ENCODE results near the gene GSTM5.

GSTM5 gene

GRCh38 chr1:109721042-109721441 is 9.0 kb downstream of the GSTM5 start:
- H3K4me3 ChIP-seq (ENCODE audit: low read length) = no peak overlapping the region
- no peaks in the 10 kb centered on the region for H3K27me3 ChIP-seq (ENCODE audit: control insufficient read depth, insufficient read depth, low read length)
- H3K9ac ChIP-seq (ENCODE audit: low read length) = no peak overlapping the region
- H3K36me3 ChIP-seq (ENCODE audit: control insufficient read depth, low read depth, low read length) = no peaks in the 10 kb centered on the region
- no peaks in the 10 kb centered on the region for H3K4me1 ChIP-seq (ENCODE audit: control insufficient read depth, low read depth, low read length)
- H3K27ac ChIP-seq (ENCODE audit: low read length) = no peak overlapping the region
- H3K9me3 ChIP-seq (ENCODE audit: control insufficient read depth, low read depth, low read length) = no peaks in the 10 kb centered on the region

- H3K27ac ChIP-seq (ENCODE audit: low read length) = no peak overlapping the region
- peaks cover 4% of the 10 kb centered on the region for H3K4me1 ChIP-seq (ENCODE audit: control insufficient read depth, low read depth, low read length)
- H3K36me3 ChIP-seq (ENCODE audit: control insufficient read depth, low read depth, low read length) = no peaks in the 10 kb centered on the region
- no peaks in the 10 kb centered on the region for H3K9me3 ChIP-seq (ENCODE audit: control insufficient read depth, low read depth, low read length)
- no peak overlapping the region for H3K4me3 ChIP-seq (ENCODE audit: low read length)
- no peak overlapping the region for H3K9ac ChIP-seq (ENCODE audit: low read length)
- H3K27me3 ChIP-seq (ENCODE audit: control insufficient read depth, insufficient read depth, low read length) = no peaks in the 10 kb centered on the region
Observed at GRCh38 chr1:109721971-109722370, 9.9 kb downstream of the GSTM5 start.

- Histone ChIP-seq H3K27ac (ENCODE audit: low read length) (no peak overlapping the region), H3K4me3 (ENCODE audit: low read length) (no peak overlapping the region), H3K9me3 (ENCODE audit: control insufficient read depth, low read depth, low read length) (no peaks in the 10 kb centered on the region), H3K4me1 (ENCODE audit: control insufficient read depth, low read depth, low read length) (peaks cover 9% of the 10 kb centered on the region), H3K9ac (ENCODE audit: low read length) (no peak overlapping the region), H3K27me3 (ENCODE audit: control insufficient read depth, insufficient read depth, low read length) (no peaks in the 10 kb centered on the region), H3K36me3 (ENCODE audit: control insufficient read depth, low read depth, low read length) (no peaks in the 10 kb centered on the region)
Observed at GRCh38 chr1:109722908-109723691, 11.0 kb downstream of the GSTM5 start.

GRCh38 chr1:109724933-109725332 is 12.9 kb downstream of the GSTM5 start:
- Histone ChIP-seq H3K27me3 (ENCODE audit: control insufficient read depth, insufficient read depth, low read length) (no peaks in the 10 kb centered on the region), H3K36me3 (ENCODE audit: control insufficient read depth, low read depth, low read length) (no peaks in the 10 kb centered on the region), H3K27ac (ENCODE audit: low read length) (no peak overlapping the region), H3K4me3 (ENCODE audit: low read length) (no peak overlapping the region), H3K9me3 (ENCODE audit: control insufficient read depth, low read depth, low read length) (no peaks in the 10 kb centered on the region), H3K9ac (ENCODE audit: low read length) (no peak overlapping the region), H3K4me1 (ENCODE audit: control insufficient read depth, low read depth, low read length) (peaks cover 13% of the 10 kb centered on the region)

GRCh38 chr1:109725510-109725909 is 13.5 kb downstream of the GSTM5 start:
- Histone ChIP-seq H3K4me1 (ENCODE audit: control insufficient read depth, low read depth, low read length) (peaks cover 19% of the 10 kb centered on the region), H3K36me3 (ENCODE audit: control insufficient read depth, low read depth, low read length) (no peaks in the 10 kb centered on the region), H3K4me3 (ENCODE audit: low read length) (no peak overlapping the region), H3K9me3 (ENCODE audit: control insufficient read depth, low read depth, low read length) (no peaks in the 10 kb centered on the region), H3K27me3 (ENCODE audit: control insufficient read depth, insufficient read depth, low read length) (no peaks in the 10 kb centered on the region), H3K9ac (ENCODE audit: low read length) (no peak overlapping the region), H3K27ac (ENCODE audit: low read length) (no peak overlapping the region)

- no peaks in the 10 kb centered on the region for H3K36me3 ChIP-seq (ENCODE audit: control insufficient read depth, low read depth, low read length)
- H3K9me3 ChIP-seq (ENCODE audit: control insufficient read depth, low read depth, low read length) = no peaks in the 10 kb centered on the region
- H3K27ac ChIP-seq (ENCODE audit: low read length) = no peak overlapping the region
- H3K9ac ChIP-seq (ENCODE audit: low read length) = no peak overlapping the region
- H3K27me3 ChIP-seq (ENCODE audit: control insufficient read depth, insufficient read depth, low read length) = no peaks in the 10 kb centered on the region
- H3K4me3 ChIP-seq (ENCODE audit: low read length) = no peak overlapping the region
- peaks cover 21% of the 10 kb centered on the region for H3K4me1 ChIP-seq (ENCODE audit: control insufficient read depth, low read depth, low read length)
Observed at GRCh38 chr1:109726007-109726406, 14.0 kb downstream of the GSTM5 start.

- Histone ChIP-seq H3K4me1 (ENCODE audit: control insufficient read depth, low read depth, low read length) (peaks cover 21% of the 10 kb centered on the region), H3K27me3 (ENCODE audit: control insufficient read depth, insufficient read depth, low read length) (no peaks in the 10 kb centered on the region), H3K4me3 (ENCODE audit: low read length) (no peak overlapping the region), H3K9me3 (ENCODE audit: control insufficient read depth, low read depth, low read length) (no peaks in the 10 kb centered on the region), H3K27ac (ENCODE audit: low read length) (no peak overlapping the region), H3K9ac (ENCODE audit: low read length) (no peak overlapping the region), H3K36me3 (ENCODE audit: control insufficient read depth, low read depth, low read length) (no peaks in the 10 kb centered on the region)
Observed at GRCh38 chr1:109726728-109727373, 14.8 kb downstream of the GSTM5 start.

GRCh38 chr1:109728870-109729269 is 16.8 kb downstream of the GSTM5 start:
- no peaks in the 10 kb centered on the region for H3K9me3 ChIP-seq (ENCODE audit: control insufficient read depth, low read depth, low read length)
- no peaks in the 10 kb centered on the region for H3K27me3 ChIP-seq (ENCODE audit: control insufficient read depth, insufficient read depth, low read length)
- no peak overlapping the region for H3K9ac ChIP-seq (ENCODE audit: low read length)
- no peaks in the 10 kb centered on the region for H3K36me3 ChIP-seq (ENCODE audit: control insufficient read depth, low read depth, low read length)
- no peak overlapping the region for H3K27ac ChIP-seq (ENCODE audit: low read length)
- H3K4me1 ChIP-seq (ENCODE audit: control insufficient read depth, low read depth, low read length) = peaks cover 21% of the 10 kb centered on the region
- no peak overlapping the region for H3K4me3 ChIP-seq (ENCODE audit: low read length)

- Histone ChIP-seq H3K4me3 (ENCODE audit: low read length) (no peak overlapping the region), H3K4me1 (ENCODE audit: control insufficient read depth, low read depth, low read length) (peaks cover 21% of the 10 kb centered on the region), H3K9ac (ENCODE audit: low read length) (no peak overlapping the region), H3K27me3 (ENCODE audit: control insufficient read depth, insufficient read depth, low read length) (no peaks in the 10 kb centered on the region), H3K36me3 (ENCODE audit: control insufficient read depth, low read depth, low read length) (no peaks in the 10 kb centered on the region), H3K27ac (ENCODE audit: low read length) (no peak overlapping the region), H3K9me3 (ENCODE audit: control insufficient read depth, low read depth, low read length) (no peaks in the 10 kb centered on the region)
Observed at GRCh38 chr1:109730666-109731065, 18.6 kb downstream of the GSTM5 start.

- no peak overlapping the region for H3K27ac ChIP-seq (ENCODE audit: low read length)
- H3K4me1 ChIP-seq (ENCODE audit: control insufficient read depth, low read depth, low read length) = peaks cover 14% of the 10 kb centered on the region
- no peak overlapping the region for H3K4me3 ChIP-seq (ENCODE audit: low read length)
- H3K9ac ChIP-seq (ENCODE audit: low read length) = no peak overlapping the region
- no peaks in the 10 kb centered on the region for H3K36me3 ChIP-seq (ENCODE audit: control insufficient read depth, low read depth, low read length)
- H3K27me3 ChIP-seq (ENCODE audit: control insufficient read depth, insufficient read depth, low read length) = peaks cover 5% of the 10 kb centered on the region
- H3K9me3 ChIP-seq (ENCODE audit: control insufficient read depth, low read depth, low read length) = no peaks in the 10 kb centered on the region
Observed at GRCh38 chr1:109732390-109732881, 20.4 kb downstream of the GSTM5 start.

- Histone ChIP-seq H3K4me3 (ENCODE audit: low read length) (no peak overlapping the region), H3K27me3 (ENCODE audit: control insufficient read depth, insufficient read depth, low read length) (peaks cover 14% of the 10 kb centered on the region), H3K36me3 (ENCODE audit: control insufficient read depth, low read depth, low read length) (no peaks in the 10 kb centered on the region), H3K9me3 (ENCODE audit: control insufficient read depth, low read depth, low read length) (no peaks in the 10 kb centered on the region), H3K27ac (ENCODE audit: low read length) (no peak overlapping the region), H3K9ac (ENCODE audit: low read length) (no peak overlapping the region), H3K4me1 (ENCODE audit: control insufficient read depth, low read depth, low read length) (peaks cover 12% of the 10 kb centered on the region)
Observed at GRCh38 chr1:109733236-109733870, 21.3 kb downstream of the GSTM5 start.
